HG02571 (cell line): ENCODE data around the gene VAX1.
"Not testable (repeated sequence)": the region's sequence is repeated elsewhere in the genome, so short reads cannot be mapped to it uniquely, and the experiment has no call there.

Experiments
- ATAC-seq: cut with Tn5 transposase; IDR thresholded peaks from one replicate; pipeline ENCODE4 v1.9.1; 2021; ENCODE audit warnings: mild to moderate bottlenecking, moderate library complexity; ENCODE audit not compliant: unreplicated experiment

VAX1 gene

DNA sequence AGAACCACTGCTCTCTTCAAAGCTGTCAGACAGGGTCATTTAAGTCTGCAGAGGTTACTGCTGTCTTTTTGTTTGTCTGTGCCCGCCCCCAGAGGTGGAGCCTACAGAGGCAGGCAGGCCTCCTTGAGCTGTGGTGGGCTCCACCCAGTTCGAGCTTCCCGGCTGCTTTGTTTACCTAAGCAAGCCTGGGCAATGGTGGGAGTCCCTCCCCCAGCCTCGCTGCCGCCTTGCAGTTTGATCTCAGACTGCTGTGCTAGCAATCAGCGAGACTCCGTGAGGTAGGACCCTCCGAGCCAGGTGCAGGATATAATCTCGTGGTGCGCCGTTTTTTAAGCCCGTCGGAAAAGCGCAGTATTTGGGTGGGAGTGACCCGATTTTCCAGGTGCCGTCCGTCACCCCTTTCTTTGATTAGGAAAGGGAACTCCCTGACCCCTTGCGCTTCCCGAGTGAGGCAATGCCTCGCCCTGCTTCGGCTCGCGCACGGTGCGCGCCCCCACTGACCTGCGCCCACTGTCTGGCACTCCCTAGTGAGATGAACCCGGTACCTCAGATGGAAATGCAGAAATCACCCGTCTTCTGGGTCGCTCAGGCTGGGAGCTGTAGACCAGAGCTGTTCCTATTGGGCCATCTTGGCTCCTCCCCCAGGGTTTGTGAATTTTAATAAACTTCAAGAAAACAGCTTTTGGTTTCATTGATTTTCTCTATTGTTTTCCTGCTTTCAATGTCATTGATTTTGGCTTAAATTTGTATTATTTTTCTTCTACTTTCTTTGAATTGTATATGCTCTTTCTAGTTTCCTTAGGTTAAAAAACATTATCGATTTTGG, 53.4 kb downstream of the VAX1 start:
- not testable (repeated sequence) for ATAC-seq
